Osteocyte (in vitro differentiated cells): ENCODE results near the gene LBR. TPM values are rescaled to one million over a fixed set of nuclear protein-coding genes. Genes with fewer than 3 reads are reported as not detected.

Experiments used
- DNase-seq: peaks from one replicate; pipeline ENCODE4 v3.0.0; 2021; ENCODE audit warnings: mixed read lengths; ENCODE audit not compliant: unreplicated experiment; ENCODE audit errors: extremely low spot score
- H3K27ac Mint-ChIP-seq: one replicate; pipeline ENCODE4 v1.8.0; 2021; ENCODE audit warnings: mild to moderate bottlenecking, mixed read lengths; ENCODE audit not compliant: unreplicated experiment
- H3K27me3 Mint-ChIP-seq: one replicate; pipeline ENCODE4 v1.8.0; 2021; ENCODE audit warnings: mixed read lengths; ENCODE audit not compliant: unreplicated experiment
- H3K36me3 Mint-ChIP-seq: one replicate; pipeline ENCODE4 v1.8.0; 2021; ENCODE audit warnings: mixed read lengths; ENCODE audit not compliant: unreplicated experiment
- H3K4me1 Mint-ChIP-seq: one replicate; pipeline ENCODE4 v1.8.0; 2021; ENCODE audit warnings: mixed read lengths; ENCODE audit not compliant: unreplicated experiment
- H3K4me3 Mint-ChIP-seq: one replicate; pipeline ENCODE4 v1.8.0; 2021; ENCODE audit warnings: mild to moderate bottlenecking, moderate library complexity, mixed read lengths; ENCODE audit not compliant: unreplicated experiment
- H3K9me3 Mint-ChIP-seq: one replicate; pipeline ENCODE4 v1.8.0; 2021; ENCODE audit warnings: mixed read lengths; ENCODE audit not compliant: unreplicated experiment
- total RNA-seq: library from RNA; stranded (reverse); gene quantifications from 2 replicates; pipeline ENCODE4 v1.2.1, GENCODE V29; 2021
- TF ChIP-seq, protein P1 (sequence below): fragments of 200-600 bp; sonication (generic); IDR thresholded peaks from 2 replicates; pipeline ENCODE4 v1.5.0; 2021; ENCODE audit warnings: antibody characterized with exemption, mild to moderate bottlenecking, moderate library complexity

Gene LBR
- total RNA-seq, 1 donor from 2014 or later: 34.8 TPM

DNA sequence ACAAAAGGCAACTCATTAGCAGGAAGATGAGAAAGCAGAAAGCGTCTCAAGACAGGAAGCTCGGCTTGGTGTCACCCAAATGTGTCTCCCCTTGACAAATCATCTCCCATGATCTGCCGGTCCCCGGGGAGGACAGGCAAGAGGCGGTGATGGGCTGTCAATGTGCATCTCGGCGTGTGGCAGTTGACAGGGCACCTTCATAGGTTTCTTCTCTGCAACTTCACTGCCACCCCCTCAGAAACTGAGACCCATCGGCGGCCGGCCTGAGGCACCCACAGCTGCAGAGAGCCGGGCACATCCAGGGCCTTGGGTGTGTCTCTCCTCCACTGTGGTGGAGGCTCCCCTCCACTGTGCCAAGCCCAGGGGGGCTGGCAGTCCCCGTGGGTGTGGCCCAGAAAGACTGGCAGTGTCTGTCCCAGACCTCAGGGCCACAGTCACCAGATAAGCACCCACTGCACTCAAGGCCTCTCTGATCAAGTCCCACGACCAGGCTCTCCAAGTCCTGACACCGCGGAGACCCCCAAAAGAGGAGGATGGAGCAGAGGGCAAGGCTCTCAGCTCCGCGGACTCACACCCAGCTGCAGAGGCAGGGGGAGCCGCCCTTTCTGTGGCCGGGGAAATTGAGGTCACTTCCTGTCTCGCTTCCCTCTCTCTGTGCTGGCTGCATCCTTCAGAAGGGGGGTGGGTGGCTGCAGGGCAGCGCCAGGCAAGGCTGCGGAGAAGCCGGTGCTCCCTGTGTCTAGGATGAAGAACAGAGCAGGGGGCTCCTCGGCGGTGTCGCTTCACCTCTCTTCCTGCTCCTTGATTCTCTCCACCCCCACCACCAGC lies 39.6 kb upstream of the LBR start:
- Mint-ChIP-seq H3K27me3 (no peaks in the 10 kb centered on the region), H3K36me3 (no peaks in the 10 kb centered on the region), H3K9me3 (no peaks in the 10 kb centered on the region), H3K4me1 (peaks cover 30% of the 10 kb centered on the region), H3K4me3 (no peak overlapping the region), H3K27ac (no peak overlapping the region)
- TF ChIP-seq, protein P1, sequence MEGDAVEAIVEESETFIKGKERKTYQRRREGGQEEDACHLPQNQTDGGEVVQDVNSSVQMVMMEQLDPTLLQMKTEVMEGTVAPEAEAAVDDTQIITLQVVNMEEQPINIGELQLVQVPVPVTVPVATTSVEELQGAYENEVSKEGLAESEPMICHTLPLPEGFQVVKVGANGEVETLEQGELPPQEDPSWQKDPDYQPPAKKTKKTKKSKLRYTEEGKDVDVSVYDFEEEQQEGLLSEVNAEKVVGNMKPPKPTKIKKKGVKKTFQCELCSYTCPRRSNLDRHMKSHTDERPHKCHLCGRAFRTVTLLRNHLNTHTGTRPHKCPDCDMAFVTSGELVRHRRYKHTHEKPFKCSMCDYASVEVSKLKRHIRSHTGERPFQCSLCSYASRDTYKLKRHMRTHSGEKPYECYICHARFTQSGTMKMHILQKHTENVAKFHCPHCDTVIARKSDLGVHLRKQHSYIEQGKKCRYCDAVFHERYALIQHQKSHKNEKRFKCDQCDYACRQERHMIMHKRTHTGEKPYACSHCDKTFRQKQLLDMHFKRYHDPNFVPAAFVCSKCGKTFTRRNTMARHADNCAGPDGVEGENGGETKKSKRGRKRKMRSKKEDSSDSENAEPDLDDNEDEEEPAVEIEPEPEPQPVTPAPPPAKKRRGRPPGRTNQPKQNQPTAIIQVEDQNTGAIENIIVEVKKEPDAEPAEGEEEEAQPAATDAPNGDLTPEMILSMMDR: no peak
- DNase-seq: no peak

DNA sequence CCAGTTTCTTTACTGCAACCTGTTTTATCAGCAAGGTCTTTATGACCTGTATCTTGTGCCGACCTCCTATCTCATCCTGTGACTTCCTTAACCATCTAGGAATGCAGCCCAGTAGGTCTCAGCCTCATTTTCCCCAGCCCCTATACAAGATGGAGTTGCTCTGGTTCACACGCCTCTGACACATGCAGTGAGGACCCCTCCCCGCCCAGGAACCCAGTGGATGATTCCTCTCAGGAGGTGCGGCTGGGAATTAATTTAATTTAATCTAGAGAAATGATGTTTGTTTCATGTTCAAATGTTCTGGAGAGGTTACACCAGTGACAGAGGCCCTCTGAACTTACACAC lies 39.0 kb upstream of the LBR start:
- Mint-ChIP-seq H3K4me3 (no peak overlapping the region), H3K27ac (no peak overlapping the region), H3K4me1 (peaks cover 30% of the 10 kb centered on the region), H3K36me3 (no peaks in the 10 kb centered on the region), H3K27me3 (no peaks in the 10 kb centered on the region), H3K9me3 (no peaks in the 10 kb centered on the region)
- no peak for DNase-seq
- TF ChIP-seq, protein P1: no peak

DNA sequence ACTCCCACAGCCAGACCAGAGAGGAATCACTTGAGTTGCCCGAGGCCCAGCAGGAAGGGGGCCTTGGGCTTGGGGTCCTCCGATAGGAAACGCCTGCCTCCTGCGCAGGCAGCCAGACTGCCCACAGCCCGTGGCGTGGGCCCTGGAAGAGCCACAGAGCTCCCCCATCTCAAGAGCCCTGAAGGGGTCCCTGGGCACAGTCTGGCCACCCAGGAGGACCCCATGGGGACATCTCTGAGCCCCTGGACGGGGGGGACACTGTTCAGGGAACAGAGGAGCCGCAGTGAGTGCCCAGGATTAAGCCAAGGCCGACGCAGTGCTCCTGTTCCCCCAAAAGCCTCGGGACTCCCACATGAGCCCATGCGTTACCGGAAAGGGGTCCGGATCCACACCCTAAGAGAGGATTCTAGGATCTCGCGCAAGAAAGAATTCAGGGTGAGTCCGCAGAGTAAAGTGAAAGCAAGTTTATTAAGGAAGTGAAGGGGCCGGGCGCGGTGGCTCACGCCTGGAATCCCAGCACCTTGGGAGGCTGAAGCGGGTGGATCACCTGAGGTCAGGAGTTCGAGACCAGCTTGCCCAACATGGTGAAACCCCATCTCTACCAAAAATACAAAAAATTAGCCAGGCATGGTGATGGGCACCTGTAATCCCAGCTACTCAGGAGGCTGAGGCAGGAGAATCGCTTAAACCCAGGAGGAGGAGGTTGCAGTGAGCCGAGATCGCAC lies 38.1 kb upstream of the LBR start:
- TF ChIP-seq, protein P1: no peak
- no peaks in the 10 kb centered on the region for H3K36me3 Mint-ChIP-seq
- H3K4me1 Mint-ChIP-seq: peaks cover 35% of the 10 kb centered on the region
- H3K9me3 Mint-ChIP-seq: no peaks in the 10 kb centered on the region
- no peak overlapping the region for H3K27ac Mint-ChIP-seq
- no peaks in the 10 kb centered on the region for H3K27me3 Mint-ChIP-seq
- no peak overlapping the region for H3K4me3 Mint-ChIP-seq
- no peak for DNase-seq

DNA sequence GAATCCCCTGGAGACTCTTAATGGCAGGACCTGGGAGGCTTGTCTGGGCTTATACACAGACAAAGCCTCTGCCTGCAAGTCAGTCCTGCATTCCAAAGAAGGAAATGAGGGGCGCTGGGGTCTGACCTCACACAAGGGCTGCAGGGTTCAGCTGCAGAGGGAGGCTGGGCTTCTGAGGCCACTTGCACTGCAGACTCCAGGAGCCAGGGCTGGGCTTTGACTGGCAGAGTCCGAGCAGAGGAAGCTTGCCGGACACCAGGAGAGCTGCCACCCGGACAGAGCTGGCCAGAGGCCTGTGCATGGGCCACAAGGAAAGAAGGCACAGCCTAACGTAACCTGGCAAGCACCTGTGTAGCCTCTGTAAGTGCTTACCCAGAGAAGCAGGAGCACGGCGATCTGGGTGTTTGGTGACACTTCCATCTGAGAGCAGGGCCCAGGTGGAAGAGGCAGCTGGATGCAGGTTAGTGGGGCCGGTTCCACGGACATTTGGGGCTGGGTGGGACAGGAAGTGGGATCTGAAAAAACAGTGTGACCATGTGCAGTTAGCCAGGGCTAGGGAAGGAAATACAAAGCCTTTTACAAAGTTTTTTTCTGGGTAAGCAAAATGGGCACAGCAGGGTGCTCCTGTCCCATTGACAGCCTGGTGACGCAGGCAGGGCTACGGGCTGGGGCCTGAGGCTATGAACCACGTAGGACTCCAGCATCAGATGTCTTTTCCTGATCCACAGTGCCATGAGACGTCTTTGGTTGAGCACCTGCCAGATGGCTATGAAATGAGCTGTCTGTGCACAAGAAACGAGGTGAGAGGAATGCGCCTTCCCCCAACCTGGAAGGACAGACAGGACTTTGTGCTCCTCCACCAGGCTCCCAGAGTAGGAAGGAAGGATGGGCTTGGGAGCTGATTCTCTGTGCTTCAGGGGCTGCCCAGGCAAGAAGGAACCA lies 37.3 kb upstream of the LBR start:
- Mint-ChIP-seq H3K27me3 (no peaks in the 10 kb centered on the region), H3K4me3 (peak overlapping the region; percentile 40), H3K9me3 (no peaks in the 10 kb centered on the region), H3K27ac (no peak overlapping the region), H3K4me1 (peaks cover 40% of the 10 kb centered on the region), H3K36me3 (no peaks in the 10 kb centered on the region)
- no peak for DNase-seq
- TF ChIP-seq, protein P1: no peak
